Urothelium cell line (cell line): ENCODE measurements around the gene C16orf78.
A peak's percentile ranks its signal among the peaks of the same experiment; 100 is the strongest.

ENCODE experiments used
- DNase-seq: peaks from one replicate; pipeline ENCODE4 v3.0.0; 2011; ENCODE audit warnings: low spot score, mixed read lengths
- FAIRE-seq: peaks from 2 replicates; lab custom pipeline; 2011; peaks lifted over from hg19 to GRCh38; lab: Jason Lieb, UNC

Gene C16orf78

DNA sequence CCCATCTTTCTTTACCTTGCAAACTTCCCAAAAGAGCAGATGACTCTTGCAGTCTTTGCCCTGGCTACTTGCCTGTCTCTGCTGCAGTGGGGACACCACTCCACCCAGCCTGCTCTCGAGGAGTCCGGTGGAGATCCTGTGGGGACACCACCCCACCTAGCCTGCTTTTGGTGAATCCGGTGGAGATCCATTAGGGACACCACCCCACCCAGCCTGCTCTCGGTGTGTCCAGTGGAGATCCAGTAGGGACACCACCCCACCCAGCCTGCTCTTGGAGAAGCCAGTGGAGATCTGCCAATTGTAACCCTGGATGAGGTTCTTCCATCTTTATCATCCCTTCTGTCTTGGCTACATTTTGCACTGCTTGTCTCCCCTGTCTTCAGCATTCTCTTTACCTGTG, 54.2 kb downstream of the C16orf78 start:
- FAIRE-seq (no peak), DNase-seq (no peak)

DNA sequence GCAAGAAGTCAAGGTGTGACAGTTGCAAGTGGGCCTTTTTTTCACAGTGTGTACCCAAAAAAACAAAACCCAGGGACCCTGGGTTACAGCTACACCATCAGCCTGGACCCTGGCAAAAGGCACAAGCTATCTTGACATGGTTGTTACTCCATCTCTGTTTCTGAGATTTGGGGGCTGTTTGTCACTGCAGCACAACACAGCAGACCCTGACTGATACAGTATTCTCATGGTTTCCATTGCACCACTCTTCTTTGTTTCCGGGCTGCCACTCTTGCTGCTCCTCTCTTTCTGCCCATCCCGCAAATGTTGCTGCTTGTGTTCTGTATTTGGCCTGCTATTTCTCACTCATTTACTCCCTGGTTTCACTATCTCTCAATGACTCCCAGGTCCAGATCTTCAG, 55.2 kb downstream of the C16orf78 start:
- FAIRE-seq, result no peak
- DNase-seq, result no peak

DNA sequence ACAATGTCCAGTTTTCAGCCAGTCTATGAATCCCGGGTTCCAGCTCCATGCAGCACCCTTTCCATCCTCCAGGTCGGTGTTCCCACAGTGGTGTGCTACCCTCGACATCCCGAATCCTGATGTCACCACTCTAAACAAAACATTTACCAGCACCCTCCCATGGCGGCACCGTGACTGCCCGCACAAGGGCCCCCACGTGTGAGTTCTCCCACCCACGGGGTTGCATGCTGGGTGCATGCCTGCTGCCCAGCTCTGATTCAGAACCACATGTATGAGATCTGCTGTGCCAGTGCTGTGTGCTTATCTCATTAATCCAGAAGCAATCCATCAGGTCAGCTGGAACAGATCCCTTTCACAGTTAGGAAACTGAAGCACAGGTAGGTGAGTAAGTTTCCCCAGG, 57.4 kb downstream of the C16orf78 start:
- FAIRE-seq (no peak), DNase-seq (no peak)

DNA sequence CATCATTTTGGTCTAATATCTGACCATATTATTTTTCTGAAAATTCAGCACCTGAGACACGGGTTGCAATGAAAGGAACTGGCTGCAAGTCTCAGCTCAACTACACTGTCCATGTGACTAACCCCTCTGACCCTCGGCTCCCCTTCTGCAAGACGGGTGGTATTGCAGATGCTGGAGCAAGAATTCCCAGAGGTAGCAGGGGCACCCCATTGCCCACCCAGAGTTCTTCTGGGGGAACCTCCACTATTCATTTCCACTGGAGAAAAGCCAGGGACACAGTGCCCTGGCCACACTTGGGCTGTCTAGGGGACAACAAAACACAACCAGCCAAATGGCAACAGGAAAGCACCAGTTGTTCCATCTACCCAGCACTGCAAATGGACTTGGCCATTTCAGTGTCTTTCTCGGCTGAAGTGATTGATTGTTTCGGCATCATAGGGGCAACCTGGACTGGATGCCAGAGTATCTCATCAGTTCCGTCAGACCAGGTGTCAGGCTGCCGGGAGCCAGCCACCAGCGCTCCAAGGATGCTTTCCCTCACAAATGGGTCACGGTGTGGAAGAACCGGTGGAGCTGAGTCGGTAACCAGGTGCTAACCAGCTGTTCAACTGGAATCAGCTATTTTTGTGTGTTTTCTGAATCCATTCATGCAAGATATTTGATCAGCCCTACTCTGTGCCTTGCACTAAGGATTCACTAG, 58.1 kb downstream of the C16orf78 start:
- DNase-seq, result no peak
- FAIRE-seq, result no peak

DNA sequence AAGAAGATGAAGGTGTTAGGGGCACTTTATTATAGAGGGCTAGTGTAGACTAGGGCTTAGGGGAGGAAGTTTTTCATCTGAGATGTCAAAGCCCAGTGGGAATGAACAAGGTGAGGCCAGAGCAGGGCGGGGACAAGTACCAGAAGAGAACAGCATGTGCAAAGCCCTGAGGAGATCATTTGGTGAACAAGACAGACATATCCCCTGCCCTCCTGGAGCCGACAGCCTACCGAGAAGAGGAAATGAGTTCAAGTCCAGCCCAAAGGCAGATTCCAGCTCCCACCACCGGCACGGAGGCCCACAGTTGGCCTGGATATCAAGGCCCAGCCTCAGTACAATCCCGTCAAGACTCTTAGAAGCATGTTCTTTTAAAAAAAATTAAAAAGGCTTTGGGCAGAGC, 61.1 kb downstream of the C16orf78 start:
- no peak for DNase-seq
- FAIRE-seq, result no peak

DNA sequence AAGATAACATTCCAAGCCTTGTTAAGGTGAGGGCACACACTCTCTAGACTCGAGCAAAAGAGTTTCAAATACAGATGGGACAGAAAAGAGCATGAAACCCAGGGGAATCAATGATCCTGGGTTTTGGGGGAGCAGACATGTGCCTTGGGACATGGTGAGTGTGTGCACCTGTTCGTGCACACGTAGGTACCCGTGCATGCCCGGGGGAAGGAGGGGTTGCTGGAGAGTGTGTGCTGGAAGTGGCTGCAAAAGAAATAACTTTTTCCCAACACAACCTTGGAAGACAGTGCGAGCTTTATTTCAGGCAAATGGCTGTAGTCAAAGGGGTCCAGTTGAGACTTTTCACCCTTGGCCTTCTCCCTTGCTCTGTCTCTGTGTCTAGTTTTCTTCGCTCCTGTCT, 62.6 kb downstream of the C16orf78 start:
- FAIRE-seq (no peak), DNase-seq (no peak)

DNA sequence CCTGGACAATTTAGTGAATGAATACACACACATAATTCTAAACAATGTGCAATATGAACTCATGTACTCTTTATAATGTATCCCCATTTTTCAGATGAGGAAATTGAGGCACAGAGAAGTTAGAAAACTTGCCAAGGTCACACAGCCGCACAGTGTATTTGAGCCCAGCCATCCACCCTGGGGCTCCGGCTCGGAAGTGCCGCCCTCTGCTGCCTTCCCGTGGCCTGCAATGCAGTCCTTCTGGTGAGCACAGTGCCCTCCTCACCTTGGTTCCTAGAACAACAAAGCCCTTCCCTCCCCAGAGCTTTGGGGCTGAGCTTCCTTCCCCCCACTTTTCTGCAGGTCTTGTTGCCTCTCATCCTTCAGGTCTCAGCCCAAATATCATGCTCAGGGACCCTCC, 63.7 kb downstream of the C16orf78 start:
- no peak for DNase-seq
- no peak for FAIRE-seq

DNA sequence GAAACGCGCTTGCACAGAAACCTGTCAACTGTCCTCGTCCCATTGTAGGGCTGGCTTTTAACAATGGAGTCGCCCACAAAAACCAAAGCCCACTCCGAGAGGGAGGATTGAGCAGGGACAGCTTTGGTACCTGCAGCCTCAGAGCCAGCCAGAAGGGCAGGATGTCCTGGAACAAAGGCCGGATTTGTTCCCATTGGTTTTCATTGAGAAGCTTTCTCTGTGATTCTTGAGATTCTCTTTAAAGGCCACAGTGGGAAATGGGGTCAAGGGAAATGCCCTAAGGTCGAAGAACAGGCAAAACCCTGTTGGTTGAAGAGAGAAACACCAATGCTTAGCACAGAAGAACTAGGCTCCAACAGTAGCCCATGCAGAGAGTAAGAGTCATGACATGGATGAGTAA, 65.4 kb downstream of the C16orf78 start:
- no peak for DNase-seq

DNA sequence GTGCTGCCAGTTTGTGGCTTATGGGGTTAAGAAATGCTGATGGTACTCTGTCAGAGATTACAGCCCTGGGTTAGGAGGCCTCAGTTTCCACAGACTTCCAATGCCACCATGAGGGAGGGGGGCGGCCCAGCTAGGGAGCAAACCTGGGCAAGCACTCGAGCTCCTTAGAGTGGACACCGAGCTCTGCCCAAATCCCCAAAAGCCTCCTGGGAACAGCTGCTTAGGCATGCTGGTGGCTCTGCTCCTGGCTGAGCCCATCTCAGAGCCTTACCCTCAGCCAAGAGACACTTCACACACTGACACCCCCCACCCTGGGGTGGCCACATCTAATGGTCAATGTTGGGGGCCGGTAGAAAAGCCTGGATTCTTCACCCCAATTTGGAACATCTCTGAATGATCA, 66.1 kb downstream of the C16orf78 start:
- DNase-seq (no peak), FAIRE-seq (no peak)

More for the DNA sequence above, 65.4 kb downstream of the C16orf78 start:
- FAIRE-seq, result no peak

DNA sequence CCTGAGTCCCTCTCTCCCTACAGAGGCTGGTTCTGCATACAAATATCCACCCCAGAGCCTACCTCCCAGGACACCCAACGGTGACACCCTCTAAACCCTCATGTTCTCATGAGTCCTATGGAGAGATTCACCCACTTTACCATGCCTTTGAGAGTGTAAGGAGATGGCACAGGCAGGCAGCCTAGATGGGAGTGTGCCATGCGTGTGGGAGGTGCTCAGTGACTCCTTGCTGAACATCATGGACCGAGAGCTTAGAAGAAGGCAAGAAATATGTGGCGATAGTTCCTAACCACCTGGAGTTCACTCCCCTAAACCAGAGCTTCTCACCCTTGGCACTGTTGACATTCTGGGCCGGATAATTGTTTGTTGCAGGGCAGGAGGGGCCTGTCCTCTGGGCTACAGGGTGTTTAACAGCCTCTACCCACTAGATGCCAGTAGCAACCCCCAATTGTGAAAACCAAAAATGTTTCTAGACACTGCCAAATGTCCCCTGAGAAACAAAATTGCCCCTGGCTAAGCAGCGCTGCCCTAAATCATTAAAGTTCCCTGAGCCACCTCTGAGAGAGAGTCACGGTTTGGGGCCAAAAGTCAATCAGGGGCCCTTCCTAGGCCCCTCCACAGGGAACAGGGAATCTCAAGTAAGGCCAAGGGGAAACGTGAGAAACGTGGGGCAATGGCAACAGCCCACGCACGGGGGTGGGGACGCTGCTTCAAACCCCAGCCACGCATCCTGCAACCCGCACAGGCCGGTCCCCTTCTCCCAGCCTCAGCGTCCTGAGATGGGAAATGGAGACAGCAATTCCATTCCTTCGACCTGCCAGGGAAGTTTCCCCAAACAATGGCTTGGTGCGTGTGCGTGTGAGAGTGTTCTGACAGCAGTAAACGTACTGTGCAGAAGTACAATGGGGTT, 66.8 kb downstream of the C16orf78 start:
- no peak for FAIRE-seq

DNA sequence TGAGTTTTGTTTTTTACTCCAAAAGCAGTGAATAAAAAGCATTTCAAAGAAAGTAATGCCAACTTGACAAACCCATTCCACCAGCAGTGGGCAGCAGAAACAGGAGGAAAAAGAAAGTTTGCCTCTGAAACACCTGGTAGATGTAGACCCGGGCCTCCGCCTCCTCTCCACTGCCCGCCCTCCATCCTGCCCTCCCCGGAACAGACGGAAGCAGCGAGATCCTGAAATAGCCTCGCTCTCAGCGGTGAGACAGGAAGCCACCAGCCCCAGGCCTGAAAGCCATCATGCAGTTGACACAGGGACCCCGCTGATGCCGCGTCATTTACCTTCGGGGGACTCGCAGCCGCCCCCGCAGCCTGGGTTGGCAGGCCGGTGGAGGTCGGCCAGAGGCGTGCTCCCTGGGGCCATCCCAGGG, 67.8 kb downstream of the C16orf78 start:
- peak; percentile 20 for DNase-seq
- FAIRE-seq, result no peak

More for the DNA sequence above, 66.8 kb downstream of the C16orf78 start:
- no peak for DNase-seq

DNA sequence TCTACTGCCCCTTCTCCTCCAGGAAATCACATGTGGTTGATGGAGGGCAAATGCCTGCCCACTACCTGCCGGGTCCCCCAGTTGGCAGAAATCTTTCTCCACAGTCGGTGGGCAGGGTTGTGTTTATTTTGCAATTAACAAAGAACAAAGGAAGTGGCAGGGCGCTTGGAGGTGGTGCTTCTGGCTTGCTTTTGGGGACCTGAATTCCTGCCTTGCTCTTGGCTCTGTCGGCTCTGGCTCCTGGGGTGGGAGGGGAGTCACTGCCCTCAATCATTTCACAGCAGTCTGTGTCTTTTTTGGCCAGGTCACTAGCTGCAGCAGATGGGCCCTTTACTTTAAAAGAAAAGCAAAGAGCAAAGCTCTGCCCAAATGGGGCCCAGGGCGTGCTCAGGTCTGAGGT, 69.2 kb downstream of the C16orf78 start:
- no peak for DNase-seq
- FAIRE-seq, result no peak

DNA sequence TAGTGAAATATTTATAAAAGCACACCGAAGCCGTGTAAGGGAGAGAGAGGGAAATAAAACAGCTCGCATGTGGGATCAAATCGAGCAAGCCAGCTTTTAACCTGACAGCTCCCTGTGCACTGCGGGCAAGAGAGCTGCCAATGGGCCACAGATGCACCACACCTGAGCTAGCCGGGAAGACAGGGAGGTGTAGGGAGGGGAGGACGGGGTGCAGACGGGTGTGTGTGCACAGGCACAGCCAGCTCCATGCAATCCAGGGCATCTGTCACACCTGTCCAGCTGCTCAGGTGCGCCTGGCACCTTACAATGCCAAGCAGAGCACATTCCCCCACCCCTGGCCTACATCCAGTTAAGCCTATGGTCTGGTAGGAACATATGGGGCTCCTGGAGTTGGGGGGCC, 70.0 kb downstream of the C16orf78 start:
- FAIRE-seq (no peak), DNase-seq (no peak)

DNA sequence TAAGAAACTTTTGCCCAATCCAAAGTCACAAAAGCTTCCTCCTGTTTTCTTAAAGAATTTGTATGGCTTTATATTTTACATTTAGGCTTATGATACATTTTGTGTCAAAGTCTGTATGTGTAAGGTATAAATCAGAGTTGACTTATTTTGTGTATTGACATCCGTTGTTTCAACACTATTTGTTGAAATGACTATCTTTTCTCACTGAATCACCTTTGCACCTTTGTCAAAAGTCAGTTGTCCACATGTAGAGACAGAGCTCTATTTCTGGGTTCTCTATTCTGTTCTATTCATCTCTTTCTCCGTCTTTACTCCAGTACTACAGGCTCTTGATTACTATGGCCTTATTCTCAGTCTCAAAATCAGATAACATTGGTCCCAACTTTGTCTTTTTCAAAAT, 73.2 kb downstream of the C16orf78 start:
- DNase-seq (no peak), FAIRE-seq (no peak)
